K562 (cell line): Measurements from ENCODE around the gene FEN1. TPM values are rescaled to one million over a fixed set of nuclear protein-coding genes. Genes with fewer than 3 reads are reported as not detected.

Experiments used
- ATAC-seq: fragments of 200-7000 bp; cut with Tn5 transposase; 3 replicates; pipeline ENCODE4 v1.9.1; 2020; ENCODE audit warnings: moderate library complexity
- BruUV-seq: library from RNA; stranded (reverse); fragments of 400-500 nt; replicated peaks from 2 replicates; lab custom pipeline; 2021; lab: Mats Ljungman, UMichigan
- CTCF ChIA-PET: fragments of 300-600 bp; formaldehyde crosslinking; extraction: SDS; loops from one replicate; lab custom pipeline; 2021; ENCODE audit warnings: low intra/inter-chr PET ratio; lab: Yijun Ruan, JAX
- POLR2A ChIA-PET: fragments of 300-600, 350-650 bp; sonication (Branson Sonifier 250); formaldehyde crosslinking; extraction: SDS; loops from one replicate; lab custom pipeline; 2021; ENCODE audit warnings: antibody characterized with exemption, inconsistent platforms; lab: Yijun Ruan, JAX
- DNase-seq, 4 experiments: peaks; one replicate each; pipeline versions ENCODE4 v3.0.0 to v3.0.0-alpha.2; 2011 to 2018; ENCODE audit warnings: low spot score in 3 of 4, mixed read lengths in 3 of 4; ENCODE audit errors: extremely low read depth in 1 of 4
- FAIRE-seq: peaks from 2 replicates; lab custom pipeline; 2011; peaks lifted over from hg19 to GRCh38; lab: Jason Lieb, UNC
- H2AFZ ChIP-seq: 2 replicates; pipeline ENCODE4 v1.6.0; 2011; ENCODE audit warnings: low read depth, low read length, control low read depth, inconsistent platforms
- H3K27ac ChIP-seq: fragments of 200-600 bp; 3 replicates; pipeline ENCODE4 v1.8.0; 2011; ENCODE audit warnings: low read depth, mild to moderate bottlenecking, control low read depth, inconsistent platforms, low read length, moderate library complexity, mixed read lengths; ENCODE audit errors: extremely low read depth
- H3K27me3 ChIP-seq, 2 experiments: fragments of 300-600 bp in 1 of 2; 2 replicates in 1 of 2; 3 replicates in 1 of 2; pipeline versions ENCODE4 v1.6.0 to v1.8.0; 2011; ENCODE audit warnings: inconsistent platforms in 2 of 2, low read length in 2 of 2, mild to moderate bottlenecking in 1 of 2, mixed read lengths in 1 of 2, moderate library complexity in 1 of 2; ENCODE audit not compliant: control insufficient read depth in 2 of 2, insufficient read depth in 2 of 2
- H3K36me3 ChIP-seq: fragments of 300-600 bp; 3 replicates; pipeline ENCODE4 v1.8.0; 2011; ENCODE audit warnings: mild to moderate bottlenecking, low read length, inconsistent platforms; ENCODE audit not compliant: control insufficient read depth, insufficient read depth
- H3K4me1 ChIP-seq, 2 experiments: fragments of 200-600 bp in 1 of 2; replicated peaks in 1 of 2; 2 replicates in 1 of 2; 3 replicates in 1 of 2; pipeline versions ENCODE4 v1.5.1 to v1.8.0; 2011; ENCODE audit warnings: inconsistent platforms in 2 of 2, low read length in 2 of 2, mild to moderate bottlenecking in 1 of 2, mixed read lengths in 1 of 2, moderate library complexity in 1 of 2; ENCODE audit not compliant: control insufficient read depth in 2 of 2, insufficient read depth in 2 of 2
- H3K4me2 ChIP-seq: 2 replicates; pipeline ENCODE4 v1.6.1; 2011; ENCODE audit warnings: low read length, control low read depth, inconsistent platforms, mixed read lengths; ENCODE audit not compliant: insufficient read depth
- H3K4me3 ChIP-seq: fragments of 200-600 bp; sonication (generic), shearing (Covaris generic); 2 replicates; pipeline ENCODE4 v1.5.1; 2016; ENCODE audit warnings: control low read depth, inconsistent platforms
- H3K79me2 ChIP-seq: fragments of 200-600 bp; 3 replicates; pipeline ENCODE4 v1.8.0; 2011; ENCODE audit warnings: low read length, inconsistent platforms; ENCODE audit not compliant: control insufficient read depth, insufficient read depth
- H3K9ac ChIP-seq, 2 experiments: 2 replicates each; pipeline versions ENCODE4 v1.6.0 to v1.6.1; 2011; ENCODE audit warnings: low read depth in 2 of 2, low read length in 2 of 2, control low read depth in 1 of 2, inconsistent platforms in 1 of 2, mild to moderate bottlenecking in 1 of 2, mixed read lengths in 1 of 2; ENCODE audit not compliant: insufficient read depth in 1 of 2
- H3K9me1 ChIP-seq: one replicate; pipeline ENCODE4 v1.6.0; 2011; ENCODE audit warnings: inconsistent platforms, mild to moderate bottlenecking, low read length, moderate library complexity; ENCODE audit not compliant: control insufficient read depth, insufficient read depth
- H3K9me3 ChIP-seq: replicated peaks from 2 replicates; pipeline ENCODE4 v1.5.1; 2011; ENCODE audit warnings: low read depth, low read length, inconsistent platforms; ENCODE audit not compliant: control insufficient read depth, insufficient read depth
- H4K20me1 ChIP-seq: replicated peaks from 2 replicates; pipeline ENCODE4 v1.6.1; 2011; ENCODE audit warnings: low read length, inconsistent platforms, mixed read lengths; ENCODE audit not compliant: control insufficient read depth, insufficient read depth
- ERF ChIP-seq: fragments of 450-650 bp; formaldehyde crosslinking; IDR thresholded peaks from 2 replicates; pipeline ENCODE4 v1.4.0; 2020; ENCODE audit warnings: mild to moderate bottlenecking, mixed read lengths
- FOXO4 ChIP-seq: fragments of 450-650 bp; formaldehyde crosslinking; IDR thresholded peaks from 2 replicates; pipeline ENCODE4 v1.4.0; 2020; ENCODE audit warnings: mild to moderate bottlenecking, moderate library complexity
- HSF4 ChIP-seq: fragments of 250-450 bp; sonication (Bioruptor Pico); IDR thresholded peaks from 2 replicates; pipeline ENCODE4 v2.1.2; 2022; ENCODE audit warnings: mild to moderate bottlenecking, moderate library complexity, borderline replicate concordance
- MAZ ChIP-seq, 2 experiments: fragments of 450-650 bp in 1 of 2; sonication (generic) in 1 of 2; formaldehyde crosslinking; IDR thresholded peaks in 1 of 2; conservative IDR thresholded peaks in 1 of 2; 2 replicates each; pipeline versions ENCODE4 v1.4.0 to v1.5.0; 2020; ENCODE audit warnings: mild to moderate bottlenecking in 1 of 2, missing genetic modification reagents in 1 of 2
- MEF2D ChIP-seq: conservative IDR thresholded peaks from 2 replicates; pipeline ENCODE4 v1.6.1; 2016; ENCODE audit warnings: low read depth, missing genetic modification characterization, missing compliant biosample characterization
- NR4A1 ChIP-seq, 2 experiments: fragments of 250-450 bp in 1 of 2; fragments of 450-650 bp in 1 of 2; sonication (Bioruptor Pico) in 1 of 2; IDR thresholded peaks; 2 replicates each; pipeline versions ENCODE4 v1.4.0 to v1.6.1; 2016 to 2020; ENCODE audit warnings: mild to moderate bottlenecking in 2 of 2, missing compliant biosample characterization in 1 of 2, missing genetic modification characterization in 1 of 2, moderate library complexity in 1 of 2
- POLR2H ChIP-seq: IDR thresholded peaks from 2 replicates; pipeline ENCODE4 v1.6.1; 2016; ENCODE audit warnings: missing genetic modification characterization, low read depth, mild to moderate bottlenecking, control low read depth, missing compliant biosample characterization, moderate library complexity
- SIRT6 ChIP-seq: IDR thresholded peaks from one replicate; pipeline ENCODE4 v1.6.1; 2012; ENCODE audit warnings: low read depth, mild to moderate bottlenecking, control low read depth, inconsistent platforms, low read length, moderate library complexity
- SRSF3 ChIP-seq: fragments of 200-400 bp; formaldehyde crosslinking; IDR thresholded peaks from 2 replicates; pipeline ENCODE4 v1.6.1; 2016; ENCODE audit warnings: mild to moderate bottlenecking, low read length, moderate library complexity; ENCODE audit not compliant: insufficient read depth
- ZBTB17 ChIP-seq: fragments of 450-650 bp; formaldehyde crosslinking; IDR thresholded peaks from 2 replicates; pipeline ENCODE4 v1.4.0; 2020; ENCODE audit warnings: mild to moderate bottlenecking
- ZNF280A ChIP-seq: fragments of 450-650 bp; IDR thresholded peaks from 2 replicates; pipeline ENCODE4 v1.6.1; 2018; ENCODE audit warnings: mild to moderate bottlenecking, low read depth; ENCODE audit not compliant: partially characterized antibody
- ZNF354B ChIP-seq: fragments of 250-450 bp; sonication (Bioruptor Pico); IDR thresholded peaks from 2 replicates; pipeline ENCODE4 v1.4.0; 2020
- WGBS: fragments of 100-300 bp; shearing (Covaris generic); methylation state at CpG from one replicate; pipeline ENCODE4 v1.1.6; 2016; ENCODE audit warnings: low coverage, mixed read lengths; ENCODE audit not compliant: insufficient coverage; ENCODE audit errors: missing lambda C conversion rate; 5-methylcytosine and 5-hydroxymethylcytosine counted together
- in situ Hi-C: fragments of 300-500 bp; cut with MboI; formaldehyde crosslinking; loops from 4 replicates; pipeline ENCODE4 v1.15.0; 2018; ENCODE audit warnings: inconsistent platforms, mixed read lengths
- intact Hi-C: fragments of 100-400 bp; cut with micrococcal nuclease; formaldehyde crosslinking; loops from 2 replicates; pipeline ENCODE4 v1.14.2; 2022
- polyA plus RNA-seq, 8 experiments: library from polyadenylated mRNA; depleted of rRNA in 4 of 8; stranded (reverse) in 5 of 8; unstranded in 3 of 8; fragments of >200 nt; fragmentation: Nextera tagmentation in 2 of 8; fragmentation: Illumina TruSeq in 1 of 8; extraction: Ambion mirVana in 2 of 8; extraction: Trizol in 1 of 8; gene quantifications; 2 replicates each; pipeline versions ENCODE4 v1.2.1 to v1.2.3, GENCODE V29; 2011 to 2014; ENCODE audit warnings: inconsistent platforms in 1 of 8, missing spikeins in 1 of 8
- total RNA-seq, 7 experiments: library from RNA; depleted of rRNA in 6 of 7; stranded (reverse); fragments of >200 nt in 6 of 7; fragmentation: Illumina TruSeq in 2 of 7; extraction: Trizol in 2 of 7; gene quantifications; 2 replicates each; pipeline versions ENCODE4 v1.2.1 to v1.2.3, GENCODE V29; 2011 to 2021; ENCODE audit warnings: low replicate concordance in 1 of 7

Gene FEN1
- total and polyA plus RNA-seq, 9 of the 15 experiments (the other 6 are each of a cell fraction or from before 2014, with no cell fraction given): 58.1 to 156 (median 137) TPM

- in situ Hi-C loops: no loop called here
- Histone ChIP-seq H3K9ac (peak overlapping the region; percentile 68 to 90), H2AFZ (peak overlapping the region; percentile 61; the same call in 1 of the 2 replicates), H3K36me3 (peaks cover 18% of the 10 kb centered on the region), H3K27ac (peak overlapping the region; percentile 90), H3K4me1 (peaks cover 39 to 57% of the 10 kb centered on the region in 2 experiments), H4K20me1 (no peaks in the 10 kb centered on the region), H3K4me3 (no peak overlapping the region), H3K4me2 (0 out of 2 replicates have a peak overlapping the region, but pooled peaks have one; percentile 73)
- peak; percentile 18 for ATAC-seq
- intact Hi-C loops: no loop called here
- 77% methylated on average over 7 of the region's 7 CpGs for WGBS
- no TSS peak for BruUV-seq
- ChIA-PET POLR2A (interaction anchor here (0.7 to 1.3 kb wide), 6 partner anchors 10 to 35 kb away, joined by 3 to 6 read pairs (median 4); partner anchors contain the start of gene FADS1), CTCF (no interaction called here)
- no peak for DNase-seq
- FAIRE-seq: no peak
- TF ChIP-seq POLR2H (tag) (no peak), SIRT6 (no peak), MAZ (CRISPR knock-in tag; conservative IDR thresholded peaks at IDR 0.05 in 1 of 2, IDR thresholded peaks at IDR 0.05 in 1 of 2) (0 out of 4 replicates have a peak, but pooled peaks of 1 of the 2 experiments have one; percentile 4), ZNF354B (CRISPR knock-in tag) (no peak), FOXO4 (CRISPR knock-in tag) (0 out of 2 replicates have a peak, but pooled peaks have one; percentile 11), ZBTB17 (CRISPR knock-in tag) (peak; percentile 13; the same call in 1 of the 2 replicates), ZNF280A (no peak), MEF2D (tag) (no peak), HSF4 (0 out of 2 replicates have a peak, but pooled peaks have one; percentile 11), NR4A1 (CRISPR knock-in tag; IDR thresholded peaks at IDR 0.05) (no peak), NR4A1 (tag; IDR thresholded peaks at IDR 0.05) (0 out of 2 replicates have a peak, but pooled peaks have one; percentile 18), SRSF3 (no peak), ERF (CRISPR knock-in tag) (peak; percentile 61; the same call in 1 of the 2 replicates)
- TF ChIP-seq, all 486 proteins: peak for 6
- Histone ChIP-seq H3K9me3 (no peaks in the 10 kb centered on the region), H3K79me2 (peaks cover 3% of the 10 kb centered on the region; the same call in 2 of the 3 replicates), H3K9me1 (peaks cover 3% of the 10 kb centered on the region), H3K27me3 (no peaks in the 10 kb centered on the region)
Measured at GRCh38 chr11:61842528-61842820, 49.8 kb downstream of the FEN1 start.
